HepG2 (cell line): Measurements from ENCODE around the gene SHC1. TPM values are rescaled to one million over a fixed set of nuclear protein-coding genes. Genes with fewer than 3 reads are reported as not detected.

Experiments
- BCLAF1 ChIP-seq: fragments of 450-650 bp; IDR thresholded peaks from 2 replicates; pipeline ENCODE4 v1.6.1; 2017; ENCODE audit warnings: mild to moderate bottlenecking
- CCAR2 ChIP-seq: fragments of 200-400 bp; formaldehyde crosslinking; optimal IDR thresholded peaks from 2 replicates; pipeline ENCODE3; 2018; ENCODE audit warnings: low read depth, mild to moderate bottlenecking, low read length, moderate library complexity
- CREBL2 ChIP-seq: sonication (generic); formaldehyde crosslinking; IDR thresholded peaks from 2 replicates; pipeline ENCODE4 v1.8.1; 2023; ENCODE audit warnings: missing genetic modification reagents, mild to moderate bottlenecking, borderline replicate concordance
- KAT7 ChIP-seq: IDR thresholded peaks from 2 replicates; pipeline ENCODE4 v1.6.1; 2018; ENCODE audit warnings: borderline replicate concordance, missing compliant biosample characterization
- KDM1A ChIP-seq: IDR thresholded peaks from 2 replicates; pipeline ENCODE4 v1.6.1; 2016; ENCODE audit warnings: missing compliant biosample characterization
- MYC ChIP-seq: sonication (generic); formaldehyde crosslinking; IDR thresholded peaks from 2 replicates; pipeline ENCODE4 v1.9.0; 2021; ENCODE audit warnings: missing genetic modification reagents, borderline replicate concordance
- NFIB ChIP-seq: sonication (generic); formaldehyde crosslinking; IDR thresholded peaks from 2 replicates; pipeline ENCODE4 v1.9.0; 2021; ENCODE audit warnings: missing genetic modification reagents, mild to moderate bottlenecking, borderline replicate concordance
- NR2F2 ChIP-seq: IDR thresholded peaks from 2 replicates; pipeline ENCODE4 v1.6.1; 2012; ENCODE audit warnings: low read depth, inconsistent platforms, borderline replicate concordance
- NRL ChIP-seq: sonication (generic); formaldehyde crosslinking; IDR thresholded peaks from 2 replicates; pipeline ENCODE4 v1.5.0; 2020; ENCODE audit warnings: missing genetic modification reagents, mild to moderate bottlenecking, moderate library complexity, borderline replicate concordance
- ONECUT2 ChIP-seq: sonication (generic); formaldehyde crosslinking; IDR thresholded peaks from 2 replicates; pipeline ENCODE4 v1.4.0; 2020; ENCODE audit warnings: missing genetic modification reagents
- PBX3 ChIP-seq: sonication (generic); formaldehyde crosslinking; IDR thresholded peaks from 2 replicates; pipeline ENCODE4 v1.8.1; 2023; ENCODE audit warnings: missing genetic modification reagents, inconsistent platforms, borderline replicate concordance
- RBAK ChIP-seq: sonication (generic); formaldehyde crosslinking; IDR thresholded peaks from 2 replicates; pipeline ENCODE4 v1.5.1; 2020; ENCODE audit warnings: mild to moderate bottlenecking, missing genetic modification reagents
- TEF ChIP-seq: sonication (generic); formaldehyde crosslinking; IDR thresholded peaks from 2 replicates; pipeline ENCODE4 v1.5.0; 2020; ENCODE audit warnings: missing genetic modification reagents
- TP53 ChIP-seq: sonication (generic); formaldehyde crosslinking; conservative IDR thresholded peaks from 2 replicates; pipeline ENCODE4 v1.4.0; 2020; ENCODE audit warnings: missing genetic modification reagents
- ZBTB34 ChIP-seq: sonication (generic); formaldehyde crosslinking; IDR thresholded peaks from 2 replicates; pipeline ENCODE4 v1.8.0; 2022; ENCODE audit warnings: mild to moderate bottlenecking, missing genetic modification reagents
- ZNF18 ChIP-seq: sonication (generic); formaldehyde crosslinking; IDR thresholded peaks from 2 replicates; pipeline ENCODE4 v1.8.0; 2022; ENCODE audit warnings: mild to moderate bottlenecking, missing genetic modification reagents; ENCODE audit not compliant: insufficient replicate concordance
- ZNF230 ChIP-seq: sonication (generic); formaldehyde crosslinking; IDR thresholded peaks from 2 replicates; pipeline ENCODE4 v1.4.0; 2020; ENCODE audit warnings: mild to moderate bottlenecking, missing genetic modification reagents
- ZNF235 ChIP-seq: sonication (generic); formaldehyde crosslinking; IDR thresholded peaks from 2 replicates; pipeline ENCODE4 v1.8.1; 2023; ENCODE audit warnings: mild to moderate bottlenecking, missing genetic modification reagents, borderline replicate concordance
- ZNF432 ChIP-seq: sonication (generic); formaldehyde crosslinking; IDR thresholded peaks from 2 replicates; pipeline ENCODE4 v1.5.0; 2020; ENCODE audit warnings: missing genetic modification reagents, mild to moderate bottlenecking, borderline replicate concordance
- ZNF552 ChIP-seq: sonication (generic); formaldehyde crosslinking; IDR thresholded peaks from 2 replicates; pipeline ENCODE4 v1.9.0; 2022; ENCODE audit warnings: missing genetic modification reagents, mild to moderate bottlenecking, borderline replicate concordance
- ZSCAN9 ChIP-seq: IDR thresholded peaks from 2 replicates; pipeline ENCODE4 v1.6.1; 2016; ENCODE audit warnings: borderline replicate concordance
- polyA plus RNA-seq, 8 experiments: library from polyadenylated mRNA; depleted of rRNA in 3 of 8; stranded (reverse) in 7 of 8; unstranded in 1 of 8; fragments of >200 nt; fragmentation: Illumina TruSeq in 4 of 8; extraction: Trizol in 4 of 8; gene quantifications; 2 replicates each; pipeline versions ENCODE4 v1.2.1 to v1.2.3, GENCODE V29; 2011 to 2016; ENCODE audit warnings: low read depth in 4 of 8, missing spikeins in 1 of 8, mixed read lengths in 1 of 8; ENCODE audit not compliant: insufficient read depth in 1 of 8
- total RNA-seq, 5 experiments: library from RNA; depleted of rRNA; stranded (reverse); fragments of >200 nt; fragmentation: Illumina TruSeq; extraction: Trizol; gene quantifications; 2 replicates each; pipeline ENCODE4 v1.2.3, GENCODE V29; 2016; ENCODE audit warnings: low read depth in 1 of 5

SHC1 gene
- total and polyA plus RNA-seq, 2 of the 13 experiments (the other 11 are each of a cell fraction or from before 2014, with no cell fraction given), result 52.0 to 137 TPM

- no peak for TF ChIP-seq TEF (CRISPR knock-in tag)
- no peak for TF ChIP-seq TP53 (CRISPR knock-in tag)
- TF ChIP-seq KAT7, result 0 out of 2 replicates have a peak, but pooled peaks have one; percentile 34
- peak; percentile 99 for TF ChIP-seq PBX3 (CRISPR knock-in tag)
- no peak for TF ChIP-seq ZNF432 (CRISPR knock-in tag)
- no peak for TF ChIP-seq KDM1A
- no peak for TF ChIP-seq ZNF230 (CRISPR knock-in tag)
- no peak for TF ChIP-seq BCLAF1
- TF ChIP-seq ZSCAN9 (CRISPR knock-in tag), result peak; percentile 29; the same call in 1 of the 2 replicates
- no peak for TF ChIP-seq NFIB (CRISPR knock-in tag)
- TF ChIP-seq CREBL2 (CRISPR knock-in tag), result no peak
- no peak for TF ChIP-seq CCAR2
- 0 out of 2 replicates have a peak, but pooled peaks have one; percentile 31 for TF ChIP-seq NR2F2
- peak; percentile 64; the same call in 1 of the 2 replicates for TF ChIP-seq ZNF235
- TF ChIP-seq ZBTB34 (CRISPR knock-in tag), result peak; percentile 40; the same call in 1 of the 2 replicates
- peak; percentile 87; the same call in 1 of the 2 replicates for TF ChIP-seq MYC (CRISPR knock-in tag)
- TF ChIP-seq ZNF18, result no peak
- TF ChIP-seq RBAK (CRISPR knock-in tag), result no peak
- no peak for TF ChIP-seq ONECUT2
- no peak for TF ChIP-seq NRL (CRISPR knock-in tag)
- no peak for TF ChIP-seq ZNF552 (CRISPR knock-in tag)
Measured at GRCh38 chr1:154982897-154983648, 12.5 kb upstream of the SHC1 start, which contains the start of gene FLAD1 (continued).
